ENCODE measurements around the gene CATSPER1. TPM values are rescaled to one million over a fixed set of nuclear protein-coding genes. Genes with fewer than 3 reads are reported as not detected.
"Not testable (repeated sequence)": the region's sequence is repeated elsewhere in the genome, so short reads cannot be mapped to it uniquely, and the experiment has no call there.

The CATSPER1 gene
- total RNA-seq, 4 donors from 2014 or later: not detected

GRCh38 chr11:66037327-66037726 is 11.0 kb upstream of the CATSPER1 start:
- H3K4me3 ChIP-seq: no peak overlapping the region
- DNase-seq: no peak
- H3K36me3 ChIP-seq: no peaks in the 10 kb centered on the region
- H3K27me3 ChIP-seq: no peaks in the 10 kb centered on the region
- no peaks in the 10 kb centered on the region for H3K4me1 ChIP-seq
- no peak overlapping the region for H3K27ac ChIP-seq
- TF ChIP-seq POLR2A (IDR thresholded peaks at IDR 0.05): no peak
- TF ChIP-seq CTCF (IDR thresholded peaks at IDR 0.05): no peak
- H3K9me3 ChIP-seq: no peaks in the 10 kb centered on the region

- no peak for TF ChIP-seq CTCF (IDR thresholded peaks at IDR 0.05)
- no peak for TF ChIP-seq POLR2A (IDR thresholded peaks at IDR 0.05)
- no peak for DNase-seq
- H3K4me3 ChIP-seq: no peak overlapping the region
- no peaks in the 10 kb centered on the region for H3K9me3 ChIP-seq
- no peaks in the 10 kb centered on the region for H3K36me3 ChIP-seq
- H3K4me1 ChIP-seq: no peaks in the 10 kb centered on the region
- H3K27ac ChIP-seq: no peak overlapping the region
- H3K27me3 ChIP-seq: no peaks in the 10 kb centered on the region
Measured at GRCh38 chr11:66036334-66036710, 10.0 kb upstream of the CATSPER1 start.

GRCh38 chr11:66035653-66036333 is 9.5 kb upstream of the CATSPER1 start:
- H3K27ac ChIP-seq: no peak overlapping the region
- DNase-seq: no peak
- H3K4me3 ChIP-seq: no peak overlapping the region
- TF ChIP-seq POLR2A (IDR thresholded peaks at IDR 0.05) (no peak), CTCF (IDR thresholded peaks at IDR 0.05) (no peak)
- no peaks in the 10 kb centered on the region for H3K4me1 ChIP-seq
- H3K36me3 ChIP-seq: no peaks in the 10 kb centered on the region
- no peaks in the 10 kb centered on the region for H3K27me3 ChIP-seq
- H3K9me3 ChIP-seq: no peaks in the 10 kb centered on the region

GRCh38 chr11:66032957-66033735 is 6.9 kb upstream of the CATSPER1 start:
- TF ChIP-seq CTCF (IDR thresholded peaks at IDR 0.05): no peak
- TF ChIP-seq POLR2A (IDR thresholded peaks at IDR 0.05): no peak
- Histone ChIP-seq H3K27ac (no peak overlapping the region), H3K9me3 (no peaks in the 10 kb centered on the region), H3K4me1 (no peaks in the 10 kb centered on the region), H3K4me3 (no peak overlapping the region), H3K27me3 (no peaks in the 10 kb centered on the region), H3K36me3 (no peaks in the 10 kb centered on the region)
- DNase-seq: no peak

- not testable (repeated sequence) for H3K27me3 ChIP-seq, H3K36me3 ChIP-seq, H3K4me3 ChIP-seq, H3K4me1 ChIP-seq, H3K27ac ChIP-seq, DNase-seq, H3K9me3 ChIP-seq
Measured at GRCh38 chr11:66023186-66023440, 3.2 kb downstream of the CATSPER1 start.

- H3K4me1 ChIP-seq: peaks cover 0 to 7% (median 3%) of the 10 kb centered on the region in 4 donors
- H3K36me3 ChIP-seq: no peaks in the 10 kb centered on the region
- H3K27me3 ChIP-seq: no peaks in the 10 kb centered on the region
- H3K27ac ChIP-seq: no peak overlapping the region
- H3K9me3 ChIP-seq: no peaks in the 10 kb centered on the region
- peak; percentile 67 to 86 (median 84) for DNase-seq
- H3K4me3 ChIP-seq: peak overlapping the region in 2 of 4 donors; percentile 10 to 23
- TF ChIP-seq POLR2A (IDR thresholded peaks at IDR 0.05) (peak in 1 of 2 donors; percentile 15), CTCF (IDR thresholded peaks at IDR 0.05) (peak; percentile 86 to 93 (median 90))
Measured at GRCh38 chr11:66022401-66023185, 3.7 kb downstream of the CATSPER1 start.
